Measurements from ENCODE around the gene HIVEP1.

DNA sequence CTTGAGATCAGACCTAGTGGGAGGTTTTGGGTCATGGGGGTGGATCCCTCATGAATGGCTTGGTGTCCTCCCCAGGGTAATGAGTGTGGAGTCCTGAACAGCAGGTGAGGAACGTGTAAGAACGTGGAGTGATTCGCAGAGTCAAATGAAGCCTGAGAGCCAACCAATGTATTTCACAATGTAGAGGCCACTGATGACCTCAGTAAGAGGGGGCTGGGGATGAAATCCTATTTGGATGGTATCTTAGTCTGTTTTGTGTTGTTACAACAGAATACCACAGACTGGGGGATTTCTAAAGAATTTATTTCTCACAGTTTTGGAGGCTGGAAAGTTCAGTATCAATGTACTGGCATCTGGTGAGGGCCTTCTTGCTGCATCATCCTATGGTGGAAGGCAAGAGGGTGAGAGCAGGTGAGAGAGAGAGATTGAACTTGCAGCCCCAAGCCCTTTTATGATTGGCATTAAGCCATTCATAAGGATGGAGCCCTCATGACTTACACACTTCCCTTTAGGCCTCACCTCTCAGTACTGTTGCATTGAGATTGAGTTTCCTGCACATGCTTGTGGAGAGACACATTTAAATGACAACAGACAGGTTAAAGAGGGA, 47.3 kb upstream of the HIVEP1 start:
- TF ChIP-seq CTCF (IDR thresholded peaks at IDR 0.05) (no peak), POLR2AphosphoS5 (IDR thresholded peaks at IDR 0.05) (no peak)
